ENCODE data around the gene ZNF311.

Gene ZNF311

GRCh38 chr6:28995093-28995650, 9.9 kb downstream of the ZNF311 start:
- no peak overlapping the region for H3K4me2 ChIP-seq (ENCODE audit: low read depth, low read length, poor library complexity, severe bottlenecking)
- no peak overlapping the region for H3K9ac ChIP-seq (ENCODE audit: low read depth, low read length, poor library complexity, severe bottlenecking)
- no peak overlapping the region for H3K4me3 ChIP-seq (ENCODE audit: low read length, poor library complexity, severe bottlenecking)
- H4K20me1 ChIP-seq (ENCODE audit: insufficient read depth, low read length, poor library complexity, severe bottlenecking) = no peaks in the 10 kb centered on the region
- H3F3A ChIP-seq (ENCODE audit: low read depth) = no peaks in the 10 kb centered on the region
- H3K79me2 ChIP-seq (ENCODE audit: insufficient read depth, low read length) = no peaks in the 10 kb centered on the region
- no peaks in the 10 kb centered on the region for H3K36me3 ChIP-seq (ENCODE audit: insufficient read depth, low read length)
- no peaks in the 10 kb centered on the region for H3K9me3 ChIP-seq (ENCODE audit: insufficient read depth, low read depth, low read length)
- H2AFZ ChIP-seq (ENCODE audit: low read length) = no peak overlapping the region
- H3K27me3 ChIP-seq (ENCODE audit: insufficient read depth, low read length, poor library complexity, severe bottlenecking) = no peaks in the 10 kb centered on the region
- H3K4me1 ChIP-seq (ENCODE audit: insufficient read depth, low read length, poor library complexity, severe bottlenecking) = no peaks in the 10 kb centered on the region
- TF ChIP-seq EZH2phosphoT487 (IDR thresholded peaks at IDR 0.05; ENCODE audit: borderline replicate concordance) (no peak), CTCF (conservative IDR thresholded peaks at IDR 0.05; ENCODE audit: low read length) (no peak)
- no peaks in the 10 kb centered on the region for H3K9me2 ChIP-seq (replicated peaks; ENCODE audit: low read depth, low read length)

- Histone ChIP-seq H3K9me3 (ENCODE audit: insufficient read depth, low read depth, low read length) (no peaks in the 10 kb centered on the region), H2AFZ (ENCODE audit: low read length) (no peak overlapping the region), H3K4me3 (ENCODE audit: low read length, poor library complexity, severe bottlenecking) (no peak overlapping the region), H3F3A (ENCODE audit: low read depth) (no peaks in the 10 kb centered on the region), H3K9me2 (replicated peaks; ENCODE audit: low read depth, low read length) (no peaks in the 10 kb centered on the region), H4K20me1 (ENCODE audit: insufficient read depth, low read length, poor library complexity, severe bottlenecking) (no peaks in the 10 kb centered on the region), H3K9ac (ENCODE audit: low read depth, low read length, poor library complexity, severe bottlenecking) (no peak overlapping the region), H3K36me3 (ENCODE audit: insufficient read depth, low read length) (no peaks in the 10 kb centered on the region), H3K4me1 (ENCODE audit: insufficient read depth, low read length, poor library complexity, severe bottlenecking) (no peaks in the 10 kb centered on the region), H3K4me2 (ENCODE audit: low read depth, low read length, poor library complexity, severe bottlenecking) (no peak overlapping the region), H3K79me2 (ENCODE audit: insufficient read depth, low read length) (no peaks in the 10 kb centered on the region), H3K27me3 (ENCODE audit: insufficient read depth, low read length, poor library complexity, severe bottlenecking) (no peaks in the 10 kb centered on the region)
- TF ChIP-seq EZH2phosphoT487 (IDR thresholded peaks at IDR 0.05; ENCODE audit: borderline replicate concordance) = no peak
- TF ChIP-seq CTCF (conservative IDR thresholded peaks at IDR 0.05; ENCODE audit: low read length) = no peak
These were observed 16.4 kb downstream of the ZNF311 start for GRCh38 chr6:28988536-28989311.

GRCh38 chr6:28985462-28986164, 19.5 kb downstream of the ZNF311 start:
- no peak for TF ChIP-seq EZH2phosphoT487 (IDR thresholded peaks at IDR 0.05; ENCODE audit: borderline replicate concordance)
- no peak for TF ChIP-seq CTCF (conservative IDR thresholded peaks at IDR 0.05; ENCODE audit: low read length)
- H3K79me2 ChIP-seq (ENCODE audit: insufficient read depth, low read length) = no peaks in the 10 kb centered on the region
- no peaks in the 10 kb centered on the region for H3K9me3 ChIP-seq (ENCODE audit: insufficient read depth, low read depth, low read length)
- H3K9me2 ChIP-seq (replicated peaks; ENCODE audit: low read depth, low read length) = no peaks in the 10 kb centered on the region
- no peaks in the 10 kb centered on the region for H4K20me1 ChIP-seq (ENCODE audit: insufficient read depth, low read length, poor library complexity, severe bottlenecking)
- H3K4me3 ChIP-seq (ENCODE audit: low read length, poor library complexity, severe bottlenecking) = no peak overlapping the region
- no peaks in the 10 kb centered on the region for H3K36me3 ChIP-seq (ENCODE audit: insufficient read depth, low read length)
- H3K4me2 ChIP-seq (ENCODE audit: low read depth, low read length, poor library complexity, severe bottlenecking) = no peak overlapping the region
- peaks cover 5% of the 10 kb centered on the region; the same call in 1 of the 2 replicates for H3F3A ChIP-seq (ENCODE audit: low read depth)
- no peak overlapping the region for H3K9ac ChIP-seq (ENCODE audit: low read depth, low read length, poor library complexity, severe bottlenecking)
- H3K27me3 ChIP-seq (ENCODE audit: insufficient read depth, low read length, poor library complexity, severe bottlenecking) = no peaks in the 10 kb centered on the region
- H2AFZ ChIP-seq (ENCODE audit: low read length) = no peak overlapping the region
- H3K4me1 ChIP-seq (ENCODE audit: insufficient read depth, low read length, poor library complexity, severe bottlenecking) = no peaks in the 10 kb centered on the region
